ENCODE results near the gene UPF2.

GRCh38 chr10:12025591-12025990 lies 17.0 kb downstream of the UPF2 start:
- TF ChIP-seq TAF1 (IDR thresholded peaks at IDR 0.05; ENCODE audit: borderline replicate concordance, low read depth, low read length) (no peak), POLR2A (IDR thresholded peaks at IDR 0.05; ENCODE audit: low read depth, low read length) (no peak), POLR2AphosphoS5 (IDR thresholded peaks at IDR 0.05; ENCODE audit: low read depth, low read length) (no peak)

All from GM12892 (cell line).